Fibroblast of lung (primary cell): Measurements from ENCODE around the gene CCDC201. TPM values are rescaled to one million over a fixed set of nuclear protein-coding genes. Genes with fewer than 3 reads are reported as not detected.
"Not testable (repeated sequence)": the region's sequence is repeated elsewhere in the genome, so short reads cannot be mapped to it uniquely, and the experiment has no call there.

ENCODE experiments used
- DNase-seq, 2 donors: peaks; one replicate each; pipeline versions ENCODE4 v3.0.0 to v3.0.0-alpha.2; 2010; ENCODE audit warnings: low read depth in 2 of 2
- H2AFZ ChIP-seq: 2 replicates; pipeline ENCODE4 v1.5.1; 2012; ENCODE audit warnings: low read length, control low read depth, inconsistent platforms
- H3K27ac ChIP-seq: 2 replicates; pipeline ENCODE4 v1.5.1; 2011; ENCODE audit warnings: low read length, control low read depth; ENCODE audit not compliant: insufficient read depth
- H3K27me3 ChIP-seq: 2 replicates; pipeline ENCODE4 v1.5.1; 2011; ENCODE audit warnings: mild to moderate bottlenecking, low read length; ENCODE audit not compliant: control insufficient read depth, insufficient read depth
- H3K36me3 ChIP-seq: 2 replicates; pipeline ENCODE4 v1.5.1; 2011; ENCODE audit warnings: low read length; ENCODE audit not compliant: control insufficient read depth, insufficient read depth
- H3K4me1 ChIP-seq: 2 replicates; pipeline ENCODE4 v1.5.1; 2011; ENCODE audit warnings: low read length; ENCODE audit not compliant: control insufficient read depth, insufficient read depth; ENCODE audit errors: extremely low read depth
- H3K4me2 ChIP-seq: 2 replicates; pipeline ENCODE4 v1.5.1; 2011; ENCODE audit warnings: low read length, control low read depth; ENCODE audit not compliant: insufficient read depth; ENCODE audit errors: extremely low read depth
- H3K4me3 ChIP-seq, 4 experiments: fragments of 200-600 bp in 1 of 4; sonication (generic) in 1 of 4; replicated peaks in 1 of 4; 2 replicates each; pipeline ENCODE4 v1.5.1; 2011 to 2016; ENCODE audit warnings: low read length in 4 of 4, low read depth in 3 of 4, mild to moderate bottlenecking in 3 of 4, control low read depth in 2 of 4, inconsistent platforms in 1 of 4, mixed read lengths in 1 of 4; ENCODE audit not compliant: insufficient read depth in 1 of 4; ENCODE audit errors: control extremely low read depth in 1 of 4
- H3K79me2 ChIP-seq: 2 replicates; pipeline ENCODE4 v1.5.1; 2012; ENCODE audit warnings: mild to moderate bottlenecking, low read length, inconsistent platforms; ENCODE audit not compliant: control insufficient read depth, insufficient read depth
- H3K9ac ChIP-seq: 2 replicates; pipeline ENCODE4 v1.5.1; 2011; ENCODE audit warnings: mild to moderate bottlenecking, low read length, control low read depth; ENCODE audit not compliant: insufficient read depth
- H3K9me3 ChIP-seq: 2 replicates; pipeline ENCODE4 v1.5.1; 2012; ENCODE audit warnings: low read depth, low read length; ENCODE audit not compliant: control insufficient read depth, insufficient read depth
- H4K20me1 ChIP-seq: 2 replicates; pipeline ENCODE4 v1.5.1; 2011; ENCODE audit warnings: low read length; ENCODE audit not compliant: control insufficient read depth, insufficient read depth; ENCODE audit errors: extremely low read depth
- CTCF ChIP-seq, 2 donors: IDR thresholded peaks in 1 of 2; conservative IDR thresholded peaks in 1 of 2; 1 replicate in 1 of 2; 2 replicates in 1 of 2; pipeline ENCODE4 v1.5.1; 2011 to 2012; ENCODE audit warnings: low read length in 2 of 2, control low read depth in 1 of 2, inconsistent platforms in 1 of 2, low read depth in 1 of 2, mild to moderate bottlenecking in 1 of 2
- EZH2 ChIP-seq: IDR thresholded peaks from 2 replicates; pipeline ENCODE4 v1.5.1; 2012; ENCODE audit warnings: low read length, control low read depth, mild to moderate bottlenecking; ENCODE audit errors: missing control alignments
- polyA plus RNA-seq, 2 donors: library from polyadenylated mRNA; depleted of rRNA in 1 of 2; stranded (reverse) in 1 of 2; unstranded in 1 of 2; fragments of >200 nt; gene quantifications; 2 replicates each; pipeline ENCODE4 v1.2.1, GENCODE V29; 2011 to 2012; ENCODE audit warnings: missing spikeins in 1 of 2
- total RNA-seq: library from RNA; depleted of rRNA; stranded (reverse); fragments of >200 nt; gene quantifications from 2 replicates; pipeline ENCODE4 v1.2.1, GENCODE V29; 2014

The CCDC201 gene
- total and polyA plus RNA-seq, 2 donors (not counting 1 experiment from before 2014, with no cell fraction given) = not detected

DNA sequence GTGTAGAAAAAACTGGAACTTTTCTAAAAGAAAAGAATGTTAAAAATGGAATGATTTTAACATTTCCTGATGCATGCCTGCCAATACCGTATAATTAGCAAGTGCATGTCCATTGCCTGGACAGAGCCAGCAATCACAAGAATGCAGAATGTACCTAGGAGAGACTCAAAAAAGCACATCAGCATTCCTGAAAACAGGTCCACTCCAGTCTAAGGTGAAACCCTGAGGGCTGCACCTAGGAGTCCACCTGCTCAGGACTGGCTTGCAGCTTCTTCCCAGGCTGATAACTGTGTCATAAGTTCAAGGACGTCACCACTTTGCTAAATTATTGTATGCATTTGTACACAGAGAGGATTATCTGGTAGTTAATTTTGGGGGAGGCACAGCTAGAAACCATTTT is 5.4 kb downstream of the CCDC201 start:
- no peaks in the 10 kb centered on the region for H3K9me3 ChIP-seq
- H3K4me3 ChIP-seq = no peak overlapping the region
- no peaks in the 10 kb centered on the region for H3K36me3 ChIP-seq
- TF ChIP-seq CTCF (conservative IDR thresholded peaks at IDR 0.05 in 1 of 2, IDR thresholded peaks at IDR 0.05 in 1 of 2; ENCODE audit: low read depth in 1 of 2, low read length in 2 of 2) (no peak), EZH2 (no peak)
- no peak overlapping the region for H3K4me2 ChIP-seq
- no peaks in the 10 kb centered on the region for H3K79me2 ChIP-seq
- no peak overlapping the region for H2AFZ ChIP-seq
- no peak overlapping the region for H3K9ac ChIP-seq
- H3K27ac ChIP-seq = no peak overlapping the region
- no peaks in the 10 kb centered on the region for H4K20me1 ChIP-seq
- no peak for DNase-seq
- no peaks in the 10 kb centered on the region for H3K4me1 ChIP-seq
- H3K27me3 ChIP-seq = peaks cover 4% of the 10 kb centered on the region

GRCh38 chr7:45865594-45866410 is 7.1 kb downstream of the CCDC201 start:
- no peak overlapping the region for H3K4me3 ChIP-seq
- no peak overlapping the region for H3K9ac ChIP-seq
- no peaks in the 10 kb centered on the region for H3K9me3 ChIP-seq
- H3K27ac ChIP-seq = no peak overlapping the region
- no peak overlapping the region for H3K4me2 ChIP-seq
- DNase-seq = no peak
- H3K79me2 ChIP-seq = no peaks in the 10 kb centered on the region
- no peaks in the 10 kb centered on the region for H3K4me1 ChIP-seq
- TF ChIP-seq EZH2 = no peak
- TF ChIP-seq CTCF (conservative IDR thresholded peaks at IDR 0.05 in 1 of 2, IDR thresholded peaks at IDR 0.05 in 1 of 2; ENCODE audit: low read depth in 1 of 2, low read length in 2 of 2) = no peak
- H4K20me1 ChIP-seq = no peaks in the 10 kb centered on the region
- H3K36me3 ChIP-seq = no peaks in the 10 kb centered on the region
- no peak overlapping the region for H2AFZ ChIP-seq
- peaks cover 4% of the 10 kb centered on the region for H3K27me3 ChIP-seq

DNA sequence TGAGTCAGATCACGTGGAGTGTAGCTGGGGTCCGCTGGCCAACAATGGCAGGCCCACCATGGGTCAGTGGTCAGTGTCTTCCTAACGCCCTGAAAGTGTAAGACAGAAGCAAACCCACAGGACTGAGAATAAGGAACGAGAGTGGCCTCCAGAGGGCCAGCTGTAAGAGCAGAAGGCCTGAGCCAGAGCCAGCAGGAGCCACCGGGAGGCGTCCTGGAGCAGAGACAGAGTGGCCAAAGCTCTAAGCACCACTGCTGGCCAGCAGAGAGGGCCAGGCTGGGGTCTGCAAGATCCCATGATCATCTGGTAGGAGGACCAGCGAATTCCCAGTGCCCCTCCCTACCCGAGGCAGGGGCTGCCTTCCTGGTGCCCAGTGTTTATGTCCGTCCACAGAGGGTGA is 9.2 kb downstream of the CCDC201 start:
- Histone ChIP-seq H3K27ac (no peak overlapping the region), H3K27me3 (peaks cover 4% of the 10 kb centered on the region), H4K20me1 (no peaks in the 10 kb centered on the region), H3K4me1 (no peaks in the 10 kb centered on the region), H3K79me2 (no peaks in the 10 kb centered on the region), H3K36me3 (no peaks in the 10 kb centered on the region), H3K4me3 (no peak overlapping the region), H3K9me3 (no peaks in the 10 kb centered on the region), H2AFZ (no peak overlapping the region), H3K9ac (no peak overlapping the region), H3K4me2 (no peak overlapping the region)
- TF ChIP-seq CTCF (conservative IDR thresholded peaks at IDR 0.05 in 1 of 2, IDR thresholded peaks at IDR 0.05 in 1 of 2; ENCODE audit: low read depth in 1 of 2, low read length in 2 of 2) = peak in 1 of 2 donors; percentile 5
- TF ChIP-seq EZH2 = no peak
- DNase-seq = no peak

DNA sequence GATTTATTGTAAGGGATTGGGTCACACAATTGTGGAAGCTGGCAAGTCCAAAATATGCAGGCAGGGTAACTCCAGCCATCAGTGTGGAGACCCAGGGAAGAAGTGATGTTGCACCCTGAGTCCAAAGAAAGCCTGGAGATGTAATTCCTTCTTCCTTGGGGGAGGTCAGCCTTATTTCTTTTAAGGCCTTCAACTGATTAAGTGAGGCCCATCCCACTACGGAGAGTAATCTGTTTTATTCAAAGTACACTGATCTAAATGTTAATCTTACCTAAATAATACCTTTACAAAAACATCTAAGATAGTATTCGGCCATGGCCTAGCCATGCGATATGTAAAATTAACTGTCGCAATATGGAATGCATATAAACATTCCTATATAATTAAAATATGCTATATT is 16.0 kb downstream of the CCDC201 start:
- DNase-seq, H3K9ac ChIP-seq, H3K27me3 ChIP-seq, H3K4me1 ChIP-seq, H3K27ac ChIP-seq, H2AFZ ChIP-seq, H3K79me2 ChIP-seq, H3K4me3 ChIP-seq, H4K20me1 ChIP-seq, H3K4me2 ChIP-seq, H3K36me3 ChIP-seq, H3K9me3 ChIP-seq: not testable (repeated sequence)
